Pancreas (tissue), 10 donors: ENCODE data around the gene C19orf85. TPM values are rescaled to one million over a fixed set of nuclear protein-coding genes. Genes with fewer than 3 reads are reported as not detected.
A peak's percentile ranks its signal among the peaks of the same experiment; 100 is the strongest.

Experiments used
- ATAC-seq, 4 donors: fragments of 200-7000 bp; cut with Tn5 transposase; one replicate each; pipeline versions ENCODE4 v1.8.0 to v1.9.1; 2020; ENCODE audit warnings: mild to moderate bottlenecking in 4 of 4, moderate library complexity in 4 of 4
- DNase-seq, 6 donors: peaks; one replicate each; pipeline ENCODE4 v3.0.0-alpha.2; 2020
- FAIRE-seq: peaks from 2 replicates; lab custom pipeline; 2012; peaks lifted over from hg19 to GRCh38; lab: Jason Lieb, UNC
- H3K27ac ChIP-seq, 4 donors: fragments of 200-600 bp; sonication (generic); 1 replicate in 3 of 4; 2 replicates in 1 of 4; pipeline versions ENCODE4 v1.5.0 to v1.8.0; 2020
- H3K27me3 ChIP-seq, 4 donors: fragments of 200-600 bp; one replicate each; pipeline ENCODE4 v1.8.0; 2021
- H3K36me3 ChIP-seq, 3 donors: fragments of 200-600 bp; sonication (generic) in 1 of 3; one replicate each; pipeline versions ENCODE4 v1.5.0 to v1.8.0; 2020 to 2021
- H3K4me1 ChIP-seq, 3 donors: fragments of 200-600 bp; one replicate each; pipeline ENCODE4 v1.8.0; 2021
- H3K4me3 ChIP-seq, 4 donors: fragments of 200-600 bp; sonication (generic) in 2 of 4; one replicate each; pipeline versions ENCODE4 v1.5.0 to v1.8.0; 2020 to 2021
- H3K9me3 ChIP-seq, 4 donors: fragments of 200-600 bp; one replicate each; pipeline ENCODE4 v1.8.0; 2021
- CTCF ChIP-seq, 4 donors: fragments of 200-600 bp; sonication (generic) in 3 of 4; IDR thresholded peaks; one replicate each; pipeline versions ENCODE4 v1.5.0 to v1.8.0; 2021; ENCODE audit warnings: antibody characterized with exemption in 4 of 4
- WGBS, 2 donors: extraction: QIAGEN DNeasy Blood & Tissue Kit; methylation state at CpG; one replicate each; pipeline ENCODE4 v1.1.7; 2013; 5-methylcytosine and 5-hydroxymethylcytosine counted together
- intact Hi-C, 3 donors: fragments of 100-400 bp; cut with DNase I; formaldehyde crosslinking; loops; one replicate each; pipeline versions ENCODE4 v1.11.1 to v1.14.2; 2022
- polyA plus RNA-seq, 2 donors: library from polyadenylated mRNA; stranded (reverse); fragments of 200-250 nt; gene quantifications; one replicate each; pipeline ENCODE4 v1.2.3, GENCODE V29; 2013
- total RNA-seq, 6 donors: library from RNA; stranded (reverse); fragmentation: NEBNext Ultra II Directional in 4 of 6; extraction: Animal tissue kit (Norgen Biotek cat#: 25700) in 4 of 6; gene quantifications; one replicate each; pipeline versions ENCODE4 v1.2.1 to v1.2.4, GENCODE V29; 2021 to 2023
- donor health status: healthy with polysubstance abuse.
- donor health status: DM: no; HTN: no; CAD: no; lungs with moderate emphysema.
- donor health status: DM: no; HTN: no; CAD: no.
- donor health status: control.
- donor health status: control.
- donor health status: Bipolar disorder and iron deficiency.
- donor health status: DM: yes; HTN: yes; CAD: no.
- donor health status: DM: no; HTN: no; CAD: no.
- donor health status: DM: no; HTN: no; CAD: no.
- donor health status: DM: yes; HTN: yes; CAD: no.

C19orf85 gene
- total and polyA plus RNA-seq, 8 donors, result not detected

GRCh38 chr19:55454787-55455243 is 9.7 kb downstream of the C19orf85 start:
- ATAC-seq, result peak in 2 of 4 donors; percentile 29 to 35
- peaks cover 0 to 4% (median 0%) of the 10 kb centered on the region in 3 donors for H3K4me1 ChIP-seq
- H3K27me3 ChIP-seq, result peaks cover 0 to 3% (median 0%) of the 10 kb centered on the region in 4 donors
- H3K9me3 ChIP-seq, result no peaks in the 10 kb centered on the region
- FAIRE-seq, result no peak
- peak in 1 of 6 donors; percentile 69 for DNase-seq
- H3K36me3 ChIP-seq, result no peaks in the 10 kb centered on the region
- TF ChIP-seq CTCF (IDR thresholded peaks at IDR 0.05), result no peak
- H3K4me3 ChIP-seq, result no peak overlapping the region
- 77 to 87% methylated on average over 11 to 14 of the region's 14 CpGs for WGBS, 2 donors
- H3K27ac ChIP-seq, result no peak overlapping the region
- intact Hi-C loops, result no loop called here

- H3K4me1 ChIP-seq, result peaks cover 0 to 4% (median 0%) of the 10 kb centered on the region in 3 donors
- DNase-seq, result peak in 1 of 6 donors; percentile 43
- intact Hi-C loops, result no loop called here
- no peak for FAIRE-seq
- no peak overlapping the region for H3K4me3 ChIP-seq
- no peaks in the 10 kb centered on the region for H3K9me3 ChIP-seq
- H3K36me3 ChIP-seq, result no peaks in the 10 kb centered on the region
- no peak for ATAC-seq
- 89 to 91% methylated on average over 12 of the region's 12 CpGs for WGBS, 2 donors
- no peak overlapping the region for H3K27ac ChIP-seq
- peaks cover 0 to 3% (median 0%) of the 10 kb centered on the region in 4 donors for H3K27me3 ChIP-seq
- no peak for TF ChIP-seq CTCF (IDR thresholded peaks at IDR 0.05)
These were observed 10.9 kb downstream of the C19orf85 start for GRCh38 chr19:55453511-55454260.

- H3K27ac ChIP-seq, result no peak overlapping the region
- no peaks in the 10 kb centered on the region for H3K9me3 ChIP-seq
- H3K27me3 ChIP-seq, result peaks cover 0 to 3% (median 0%) of the 10 kb centered on the region in 4 donors
- 37 to 38% methylated on average over 30 to 34 of the region's 34 CpGs for WGBS, 2 donors
- no peak for TF ChIP-seq CTCF (IDR thresholded peaks at IDR 0.05)
- DNase-seq, result peak in 4 of 6 donors; percentile 47 to 68 (median 61)
- FAIRE-seq, result no peak
- peak; percentile 39 to 81 (median 76) for ATAC-seq
- intact Hi-C loops, result no loop called here
- H3K4me1 ChIP-seq, result peaks cover 0 to 4% (median 0%) of the 10 kb centered on the region in 3 donors
- no peaks in the 10 kb centered on the region for H3K36me3 ChIP-seq
- H3K4me3 ChIP-seq, result no peak overlapping the region
These were observed 11.7 kb downstream of the C19orf85 start for GRCh38 chr19:55452749-55453346.

- H3K27me3 ChIP-seq, result peaks cover 0 to 3% (median 0%) of the 10 kb centered on the region in 4 donors
- H3K9me3 ChIP-seq, result no peaks in the 10 kb centered on the region
- no peak for FAIRE-seq
- WGBS, 2 donors, result 5 to 6% methylated on average over 47 to 57 of the region's 57 CpGs
- peak in 1 of 6 donors; percentile 77 for DNase-seq
- ATAC-seq, result peak in 1 of 4 donors; percentile 5
- peak overlapping the region in 1 of 4 donors; percentile 7 for H3K4me3 ChIP-seq
- no peaks in the 10 kb centered on the region for H3K36me3 ChIP-seq
- intact Hi-C loops, result no loop called here
- H3K27ac ChIP-seq, result no peak overlapping the region
- peaks cover 0 to 4% (median 0%) of the 10 kb centered on the region in 3 donors for H3K4me1 ChIP-seq
- TF ChIP-seq CTCF (IDR thresholded peaks at IDR 0.05), result no peak
These were observed 12.4 kb downstream of the C19orf85 start for GRCh38 chr19:55451965-55452748.
